Stimulated activated CD8-positive, alpha-beta memory T cell treated with anti-CD3 and anti-CD28 coated beads, Interleukin-2, amount 100 ng/mL, for 48 hours (primary cell): ENCODE data around the gene BCKDHA.
A peak's percentile ranks its signal among the peaks of the same experiment; 100 is the strongest.
"Not testable (repeated sequence)": the region's sequence is repeated elsewhere in the genome, so short reads cannot be mapped to it uniquely, and the experiment has no call there.

Source experiments
- DNase-seq, 2 donors: peaks; one replicate each; pipeline ENCODE4 v3.0.0-alpha.2; 2020; ENCODE audit warnings: low read depth in 2 of 2

Gene BCKDHA

GRCh38 chr19:41447732-41448332 is 50.2 kb downstream of the BCKDHA start:
- DNase-seq, result no peak

- peak; percentile 50 to 55 for DNase-seq
Observed at GRCh38 chr19:41449079-41449864, 51.7 kb downstream of the BCKDHA start.

- no peak for DNase-seq
Observed at GRCh38 chr19:41449865-41450178, 52.2 kb downstream of the BCKDHA start.

DNA sequence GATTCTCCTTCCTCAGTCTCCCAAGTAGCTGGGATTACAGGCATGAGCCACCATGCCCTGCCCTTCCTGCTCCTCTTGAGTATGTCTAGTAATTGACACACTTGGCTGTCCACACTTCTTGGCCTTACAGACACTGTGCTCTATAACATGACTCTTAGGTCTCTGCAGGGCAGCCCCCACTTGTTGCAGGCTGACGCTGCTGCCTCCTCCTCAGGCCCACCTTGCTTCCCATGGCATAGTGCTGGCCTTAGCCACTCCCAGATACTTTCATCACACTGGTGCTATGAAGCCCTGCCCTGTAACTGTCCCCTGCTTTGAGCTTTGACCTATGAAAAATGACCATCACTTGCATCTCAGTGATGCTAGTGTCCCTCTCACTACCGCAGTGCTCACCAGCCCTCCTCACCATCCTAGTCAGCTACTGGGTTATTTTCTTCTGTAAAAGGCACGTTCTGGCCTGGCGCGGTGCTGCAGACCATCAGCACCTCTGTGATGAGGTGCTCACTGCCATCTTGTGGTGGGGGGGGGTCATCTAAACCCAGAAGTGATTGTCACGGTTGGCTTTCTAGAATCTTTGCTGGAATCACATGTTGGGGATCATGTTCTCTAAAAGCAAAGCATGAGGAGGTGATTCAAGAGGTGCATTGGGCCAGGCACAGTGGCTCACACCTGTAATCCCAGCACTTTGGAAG is 55.1 kb downstream of the BCKDHA start:
- no peak for DNase-seq

DNA sequence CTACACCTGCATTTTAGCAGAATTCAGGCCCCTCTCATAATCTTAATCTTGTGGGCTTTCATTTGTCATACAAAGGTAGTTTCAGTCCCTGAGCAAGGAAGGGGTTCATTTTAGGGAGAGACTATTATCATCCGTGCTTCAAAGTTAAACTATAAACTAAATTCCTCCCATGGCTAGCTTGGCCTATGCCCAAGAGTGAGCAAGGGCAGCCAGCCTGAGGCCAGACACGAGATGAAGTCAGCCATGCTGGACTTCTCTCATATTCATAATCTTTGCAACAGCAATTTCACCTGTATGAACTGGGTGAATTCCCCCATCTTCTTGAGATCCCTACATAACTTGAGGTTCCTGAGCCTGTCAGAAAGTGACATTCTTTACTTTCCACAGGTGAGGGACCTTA is 58.3 kb downstream of the BCKDHA start:
- no peak for DNase-seq

- DNase-seq, result no peak
Observed at GRCh38 chr19:41456342-41456918, 58.8 kb downstream of the BCKDHA start.

DNA sequence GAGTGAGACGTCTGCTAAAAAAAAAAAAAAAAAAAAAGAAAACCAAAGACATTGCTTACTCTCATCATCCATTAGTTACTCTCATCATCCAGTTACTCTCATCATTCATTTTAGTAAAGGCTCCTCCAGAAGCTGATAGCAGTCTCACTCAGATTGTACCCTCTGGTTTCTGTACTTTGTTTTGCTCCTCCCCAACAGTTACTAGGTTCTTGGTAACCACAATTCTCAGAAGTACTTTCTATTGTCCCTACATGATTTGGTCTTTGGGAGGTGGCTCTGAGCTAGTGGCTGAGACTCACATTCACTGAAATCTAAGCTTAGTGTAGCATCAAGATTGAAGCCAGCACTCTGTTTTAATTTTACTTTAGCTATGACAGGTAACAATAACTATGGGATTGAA is 59.6 kb downstream of the BCKDHA start:
- DNase-seq, result no peak

DNA sequence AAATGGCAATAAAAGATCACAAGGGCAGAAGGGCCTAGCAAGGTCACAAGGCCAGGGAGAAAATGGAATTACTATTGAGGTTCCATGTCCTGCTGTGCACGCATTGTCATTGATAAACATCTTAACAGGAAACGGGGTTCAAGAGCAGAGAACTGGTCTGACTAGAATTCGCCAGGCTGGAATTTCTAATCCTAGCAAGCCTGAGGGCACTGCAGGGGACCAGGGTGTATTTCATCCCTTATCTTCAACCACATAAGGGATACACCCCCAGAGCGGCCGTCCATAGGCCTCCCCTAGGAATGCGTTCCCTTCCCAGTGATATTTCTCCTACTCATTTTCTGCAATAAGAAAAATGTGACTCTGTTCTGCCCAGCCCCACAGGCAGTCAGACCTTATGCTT is 64.9 kb downstream of the BCKDHA start:
- no peak for DNase-seq

DNA sequence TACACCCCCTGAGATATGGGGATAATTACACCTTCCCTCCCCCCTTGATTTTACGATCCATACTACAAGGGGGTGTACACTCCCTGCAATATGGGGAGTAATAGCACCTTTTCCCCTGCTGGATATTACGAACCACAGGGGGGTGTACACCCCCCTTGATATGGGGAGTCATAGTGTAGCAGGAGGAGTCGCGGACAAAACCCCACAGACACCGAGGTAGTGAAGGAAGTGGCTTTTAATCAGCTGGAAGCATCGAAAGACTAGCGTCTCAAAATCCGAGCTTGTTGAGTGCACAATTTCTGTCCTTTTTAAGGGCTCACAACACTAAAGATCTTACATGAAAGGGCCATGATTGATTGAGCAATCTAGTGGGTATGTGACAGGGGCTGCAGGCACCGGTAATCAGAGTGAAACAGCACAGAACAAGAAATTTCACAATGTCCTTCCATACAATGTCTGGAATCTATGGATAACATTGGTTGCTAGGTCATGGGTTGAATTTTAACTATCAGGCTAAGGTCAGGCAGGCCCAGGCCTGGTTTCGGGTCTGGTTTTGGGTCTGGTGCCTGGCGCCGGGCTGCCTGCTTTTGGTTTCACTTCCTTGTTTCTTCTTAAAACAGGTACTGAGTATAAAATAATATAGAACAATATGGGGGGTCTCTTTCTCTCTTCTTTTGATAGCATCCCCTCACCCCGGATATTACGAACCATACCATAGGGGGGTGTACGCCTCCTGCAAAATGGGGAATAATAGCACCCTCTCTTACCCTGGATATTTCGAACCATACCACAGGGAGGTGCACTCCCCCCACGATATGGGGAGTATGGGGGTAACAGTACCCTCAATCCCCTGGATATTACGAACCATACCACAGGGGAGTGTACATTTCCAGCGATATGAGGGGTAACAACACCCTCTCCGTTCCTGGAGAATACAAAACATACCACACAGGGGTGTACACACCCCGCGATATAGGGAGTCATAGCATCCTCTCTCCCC is 65.9 kb downstream of the BCKDHA start:
- not testable (repeated sequence) for DNase-seq
